GM12878 (cell line): ENCODE results near the gene GBP6. TPM values are rescaled to one million over a fixed set of nuclear protein-coding genes. Genes with fewer than 3 reads are reported as not detected.

Experiments
- ATAC-seq: fragments of 200-7000 bp; cut with Tn5 transposase; 3 replicates; pipeline ENCODE4 v1.9.1; 2020; ENCODE audit warnings: mild to moderate bottlenecking, moderate library complexity
- BruUV-seq: library from RNA; stranded (reverse); fragments of 400-500 nt; replicated peaks from 2 replicates; lab custom pipeline; 2021; lab: Mats Ljungman, UMichigan
- CTCF ChIA-PET: fragments of 300-600 bp; sonication (Branson Sonifier 250); formaldehyde crosslinking; extraction: SDS; loops from one replicate; lab custom pipeline; 2021; ENCODE audit warnings: inconsistent platforms; lab: Yijun Ruan, JAX
- POLR2A ChIA-PET: fragments of 350-600 bp; formaldehyde crosslinking; extraction: SDS; loops from one replicate; lab custom pipeline; 2021; ENCODE audit warnings: inconsistent platforms; lab: Charles Lee
- RAD21 ChIA-PET: fragments of 300-600 bp; sonication (Branson Sonifier 250); formaldehyde crosslinking; loops from one replicate; lab custom pipeline; 2023; ENCODE audit warnings: antibody characterized with exemption; ENCODE audit not compliant: unreplicated experiment; lab: Charles Lee
- SMC1A ChIA-PET: fragments of 300-600 bp; sonication (Branson Sonifier 250); formaldehyde crosslinking; loops from one replicate; lab custom pipeline; 2023; ENCODE audit not compliant: unreplicated experiment, uncharacterized antibody; lab: Charles Lee
- DNase-seq: peaks from one replicate; pipeline ENCODE4 v3.0.0-alpha.2; 2011; ENCODE audit warnings: low read depth, low spot score
- FAIRE-seq: peaks from 3 replicates; lab custom pipeline; 2011; peaks lifted over from hg19 to GRCh38; lab: Jason Lieb, UNC
- H2AFZ ChIP-seq: 2 replicates; pipeline ENCODE4 v1.6.0; 2011; ENCODE audit warnings: low read depth, low read length, control low read depth; ENCODE audit not compliant: control insufficient read depth
- H3K27ac ChIP-seq: 2 replicates; pipeline ENCODE4 v1.5.1; 2011; ENCODE audit warnings: control low read depth; ENCODE audit not compliant: control insufficient read depth, insufficient read depth
- H3K27me3 ChIP-seq, 2 experiments: replicated peaks in 1 of 2; 2 replicates each; pipeline versions ENCODE4 v1.6.0 to v1.6.1; 2011; ENCODE audit warnings: low read length in 1 of 2; ENCODE audit not compliant: control insufficient read depth in 2 of 2, insufficient read depth in 2 of 2
- H3K36me3 ChIP-seq, 2 experiments: 2 replicates each; pipeline ENCODE4 v1.5.1; 2011; ENCODE audit warnings: low read length in 1 of 2; ENCODE audit not compliant: control insufficient read depth in 2 of 2, insufficient read depth in 2 of 2
- H3K4me1 ChIP-seq: 2 replicates; pipeline ENCODE4 v1.6.1; 2011; ENCODE audit warnings: mild to moderate bottlenecking, low read length, moderate library complexity, mixed read lengths; ENCODE audit not compliant: control insufficient read depth, insufficient read depth
- H3K4me2 ChIP-seq: 2 replicates; pipeline ENCODE4 v1.6.0; 2011; ENCODE audit warnings: control low read depth; ENCODE audit not compliant: control insufficient read depth, insufficient read depth
- H3K4me3 ChIP-seq: fragments of 200-600 bp; sonication (generic); 2 replicates; pipeline ENCODE4 v1.5.1; 2016
- H3K79me2 ChIP-seq: 2 replicates; pipeline ENCODE4 v1.6.0; 2011; ENCODE audit warnings: low read length; ENCODE audit not compliant: control insufficient read depth, insufficient read depth
- H3K9ac ChIP-seq: 2 replicates; pipeline ENCODE4 v1.8.0; 2011; ENCODE audit warnings: low read length, control low read depth, mixed read lengths; ENCODE audit not compliant: control insufficient read depth, insufficient read depth
- H3K9me3 ChIP-seq: replicated peaks from 3 replicates; pipeline ENCODE4 v1.5.1; 2011; ENCODE audit warnings: mild to moderate bottlenecking, low read length; ENCODE audit not compliant: control insufficient read depth, insufficient read depth
- H4K20me1 ChIP-seq: 2 replicates; pipeline ENCODE4 v1.6.0; 2011; ENCODE audit not compliant: control insufficient read depth, insufficient read depth
- BMI1 ChIP-seq: fragments of 450-650 bp; IDR thresholded peaks from 2 replicates; pipeline ENCODE4 v1.6.1; 2016; ENCODE audit warnings: mild to moderate bottlenecking, moderate library complexity, borderline replicate concordance
- CUX1 ChIP-seq: IDR thresholded peaks from 2 replicates; pipeline ENCODE4 v1.6.1; 2012; ENCODE audit warnings: improper control_type of control experiment, low read depth, low read length; ENCODE audit not compliant: insufficient replicate concordance
- HCFC1 ChIP-seq: fragments of 150-350 bp; IDR thresholded peaks from 2 replicates; pipeline ENCODE4 v1.6.1; 2014; ENCODE audit warnings: low read length
- HSF1 ChIP-seq: fragments of 150-350 bp; IDR thresholded peaks from 2 replicates; pipeline ENCODE4 v1.6.1; 2014; ENCODE audit warnings: mild to moderate bottlenecking, low read depth, low read length
- IRF5 ChIP-seq: fragments of 450-650 bp; IDR thresholded peaks from 2 replicates; pipeline ENCODE4 v1.6.1; 2017; ENCODE audit warnings: borderline replicate concordance
- JUNB ChIP-seq: IDR thresholded peaks from 2 replicates; pipeline ENCODE4 v1.6.1; 2016; ENCODE audit warnings: antibody characterized with exemption, mild to moderate bottlenecking
- LARP7 ChIP-seq: fragments of 450-650 bp; IDR thresholded peaks from 2 replicates; pipeline ENCODE4 v1.6.1; 2017; ENCODE audit warnings: mild to moderate bottlenecking
- MYB ChIP-seq: fragments of 150-350 bp; IDR thresholded peaks from 2 replicates; pipeline ENCODE4 v1.6.1; 2014; ENCODE audit warnings: mild to moderate bottlenecking, low read depth, low read length, borderline replicate concordance
- NFYA ChIP-seq: IDR thresholded peaks from 2 replicates; pipeline ENCODE4 v1.6.1; 2011; ENCODE audit warnings: low read depth, mild to moderate bottlenecking, low read length, improper control_type of control experiment, borderline replicate concordance
- POLR2AphosphoS5 ChIP-seq: IDR thresholded peaks from 2 replicates; pipeline ENCODE4 v1.6.1; 2011; ENCODE audit warnings: mild to moderate bottlenecking, low read length, inconsistent platforms
- RB1 ChIP-seq: fragments of 450-650 bp; formaldehyde crosslinking; IDR thresholded peaks from 2 replicates; pipeline ENCODE4 v1.6.1; 2017; ENCODE audit warnings: mild to moderate bottlenecking, borderline replicate concordance
- RUNX3 ChIP-seq: IDR thresholded peaks from 2 replicates; pipeline ENCODE4 v1.6.1; 2012; ENCODE audit warnings: low read length, inconsistent platforms
- SPI1 ChIP-seq: IDR thresholded peaks from 2 replicates; pipeline ENCODE4 v1.6.1; 2011; ENCODE audit warnings: low read depth, mild to moderate bottlenecking, low read length, moderate library complexity, borderline replicate concordance; ENCODE audit not compliant: insufficient read depth
- STAT3 ChIP-seq: IDR thresholded peaks from 2 replicates; pipeline ENCODE4 v1.6.1; 2011; ENCODE audit warnings: low read depth, low read length, improper control_type of control experiment
- TAF1 ChIP-seq: IDR thresholded peaks from 2 replicates; pipeline ENCODE4 v1.6.1; 2011; ENCODE audit warnings: mild to moderate bottlenecking, low read depth, low read length, borderline replicate concordance
- YY1 ChIP-seq: IDR thresholded peaks from 2 replicates; pipeline ENCODE4 v1.6.1; 2011; ENCODE audit warnings: low read depth, mild to moderate bottlenecking, low read length
- WGBS: methylation state at CpG from one replicate; pipeline ENCODE4 v1.1.6; 2016; ENCODE audit warnings: low lambda C conversion rate; ENCODE audit not compliant: insufficient replicate concordance, insufficient coverage; ENCODE audit errors: missing lambda C conversion rate; 5-methylcytosine and 5-hydroxymethylcytosine counted together
- in situ Hi-C: fragments of 300-500 bp; cut with MboI; formaldehyde crosslinking; loops from 9 replicates; pipeline ENCODE4 v1.14.3; 2018; ENCODE audit warnings: mixed read lengths
- intact Hi-C: fragments of 100-400 bp; cut with micrococcal nuclease; formaldehyde crosslinking; loops from one replicate; pipeline ENCODE4 v1.14.2; 2022; ENCODE audit not compliant: unreplicated experiment
- polyA plus RNA-seq, 11 experiments: library from polyadenylated mRNA; depleted of rRNA in 4 of 11; unstranded in 6 of 11; stranded (reverse) in 5 of 11; fragments of >200 nt; fragmentation: Nextera tagmentation in 4 of 11; fragmentation: Illumina TruSeq in 1 of 11; extraction: Ambion mirVana in 4 of 11; extraction: Trizol in 1 of 11; gene quantifications; 1 replicate in 1 of 11; 2 replicates in 10 of 11; pipeline versions ENCODE4 v1.2.1 to v1.2.3, GENCODE V29; 2011 to 2016; ENCODE audit warnings: inconsistent platforms in 2 of 11, missing spikeins in 2 of 11, low read depth in 1 of 11
- total RNA-seq, 4 experiments: library from RNA; depleted of rRNA in 3 of 4; stranded (reverse); fragments of >200 nt in 3 of 4; fragmentation: Illumina TruSeq in 1 of 4; extraction: Trizol in 1 of 4; gene quantifications; 2 replicates each; pipeline versions ENCODE4 v1.2.1 to v1.2.3, GENCODE V29; 2013 to 2021

Gene GBP6
- total and polyA plus RNA-seq, 10 of the 15 experiments (the other 5 are each of a cell fraction or from before 2014, with no cell fraction given): 0.03 to 2.7 (median 0.05) TPM; not detected in 6

- intact Hi-C loops (loop anchor here (5.0 kb wide), 3 partner anchors 45 to 80 kb away; no protein-coding TSS in a partner anchor), in situ Hi-C loops (no loop called here)
- Histone ChIP-seq H3K9ac (no peak overlapping the region), H3K4me2 (no peak overlapping the region), H3K79me2 (no peaks in the 10 kb centered on the region), H3K9me3 (no peaks in the 10 kb centered on the region), H4K20me1 (no peaks in the 10 kb centered on the region), H3K27me3 (no peaks in the 10 kb centered on the region), H3K36me3 (no peaks in the 10 kb centered on the region), H2AFZ (no peak overlapping the region), H3K4me1 (no peaks in the 10 kb centered on the region), H3K27ac (no peak overlapping the region), H3K4me3 (no peak overlapping the region)
- ATAC-seq (no peak; the same call in 2 of the 3 replicates), DNase-seq (no peak), FAIRE-seq (no peak)
- POLR2A ChIA-PET: interaction anchor here (1.0 kb wide), 1 partner anchor 335 kb away, joined by 3 read pairs; no protein-coding TSS in a partner anchor
- no TSS peak for BruUV-seq
- RAD21 ChIA-PET: interaction anchor here (0.6 to 3.9 kb wide), 9 partner anchors 99 to 373 kb away, joined by 3 to 21 read pairs (median 4); partner anchors contain the start of gene GBP4
- CTCF ChIA-PET: interaction anchor here (0.6 to 9.2 kb wide), 17 partner anchors 12 to 434 kb away, joined by 3 to 98 read pairs (median 3); partner anchors contain the start of gene GBP4
- 50% methylated on average over 8 of the region's 8 CpGs for WGBS
- SMC1A ChIA-PET: interaction anchor here (0.6 to 4.0 kb wide), 23 partner anchors 8 to 425 kb away, joined by 3 to 24 read pairs (median 4); partner anchors contain the start of gene GBP4
- TF ChIP-seq CUX1 (no peak), HCFC1 (no peak), MYB (no peak), BMI1 (no peak), STAT3 (no peak), JUNB (no peak), SPI1 (no peak), YY1 (no peak), LARP7 (no peak), TAF1 (no peak), HSF1 (no peak), IRF5 (no peak), RB1 (no peak), NFYA (no peak), RUNX3 (no peak), POLR2AphosphoS5 (no peak)
These were observed 7.0 kb upstream of the GBP6 start for GRCh38 chr1:89356658-89357400.
